ENCODE results near the gene TAPBP. TPM values are rescaled to one million over a fixed set of nuclear protein-coding genes. Genes with fewer than 3 reads are reported as not detected.

The TAPBP gene
- total and polyA plus RNA-seq, 9 of the 15 experiments (the other 6 are each of a cell fraction or from before 2014, with no cell fraction given), result 5.6 to 74.0 (median 22.3) TPM

DNA sequence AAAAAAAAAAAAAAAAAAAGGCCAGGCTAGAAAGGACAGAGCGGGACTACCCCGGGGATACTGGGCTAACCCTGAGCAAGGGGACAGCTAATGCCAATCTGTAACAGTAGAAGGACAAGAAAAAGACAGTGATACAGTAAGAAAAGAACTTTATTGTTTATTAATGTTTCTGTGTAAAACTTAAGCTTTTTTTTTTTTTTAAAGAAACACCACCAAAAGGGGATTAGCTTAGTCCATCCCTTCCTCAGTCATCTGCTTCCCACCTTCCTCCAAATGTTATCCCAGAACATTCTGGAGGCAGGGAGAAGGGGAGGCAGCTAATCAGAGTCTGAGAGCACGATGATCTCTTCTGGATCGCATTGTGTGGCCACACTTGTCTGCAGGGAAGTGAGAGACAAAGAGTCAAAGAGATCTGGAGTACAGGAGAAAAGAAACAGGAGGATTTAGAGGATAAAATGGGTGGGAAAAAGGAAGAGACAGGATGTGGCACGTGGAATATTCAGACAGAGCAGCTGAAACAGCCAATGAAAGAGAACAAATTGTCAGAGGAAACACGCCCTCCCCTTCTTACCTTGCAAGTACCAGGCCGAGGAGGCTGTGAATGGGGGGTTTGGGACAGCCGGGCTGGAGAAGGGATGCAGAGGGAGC, 4.7 kb upstream of the TAPBP start:
- ChIA-PET CTCF (ENCODE audit: low intra/inter-chr PET ratio) (no interaction called here), POLR2A (interaction anchor here (0.6 to 2.6 kb wide), 15 partner anchors 9 to 346 kb away, joined by 3 to 32 read pairs (median 3); partner anchors contain the start of genes CUTA, RGL2, RPS18 and VPS52)
- 0 out of 2 replicates have a peak, but pooled peaks cover 3% of the 10 kb centered on the region for H4K20me1 ChIP-seq (replicated peaks; ENCODE audit: control insufficient read depth, insufficient read depth, low read length)
- intact Hi-C loops (cut with micrococcal nuclease), result no loop called here
- in situ Hi-C loops (cut with MboI), result no loop called here
- BruUV-seq (replicated peaks), result no TSS peak
- peaks cover 56 to 72% of the 10 kb centered on the region in 2 experiments for H3K4me1 ChIP-seq (replicated peaks in 1 of 2; ENCODE audit: control insufficient read depth in 2 of 2, insufficient read depth in 2 of 2, low read length in 2 of 2)
- 55% methylated on average over 8 of the region's 8 CpGs for WGBS (ENCODE audit: insufficient coverage, low coverage, missing lambda C conversion rate)
- no peaks in the 10 kb centered on the region for H3K9me3 ChIP-seq (replicated peaks; ENCODE audit: control insufficient read depth, insufficient read depth, low read depth, low read length)
- H3K27ac ChIP-seq (ENCODE audit: extremely low read depth, low read depth, low read length), result peak overlapping the region; percentile 79
- peaks cover 60% of the 10 kb centered on the region for H3K79me2 ChIP-seq (ENCODE audit: control insufficient read depth, insufficient read depth, low read length)
- peak overlapping the region; percentile 97 for H3K4me2 ChIP-seq (ENCODE audit: insufficient read depth, low read length)
- DNase-seq (ENCODE audit: extremely low read depth in 1 of 4, low spot score in 3 of 4) (peak in 1 of 4 experiments; percentile 23), FAIRE-seq (no peak), ATAC-seq (no peak)
- peak overlapping the region; percentile 98; the same call in 1 of the 2 replicates for H2AFZ ChIP-seq (ENCODE audit: low read depth, low read length)
- peaks cover 43% of the 10 kb centered on the region for H3K36me3 ChIP-seq (ENCODE audit: control insufficient read depth, insufficient read depth, low read length)
- peak overlapping the region; percentile 65 to 68 for H3K9ac ChIP-seq (ENCODE audit: insufficient read depth in 1 of 2, low read depth in 2 of 2, low read length in 2 of 2)
- H3K27me3 ChIP-seq (ENCODE audit: control insufficient read depth in 2 of 2, insufficient read depth in 2 of 2, low read length in 2 of 2), result no peaks in the 10 kb centered on the region
- peaks cover 3% of the 10 kb centered on the region for H3K9me1 ChIP-seq (ENCODE audit: control insufficient read depth, insufficient read depth, low read length)
- peak overlapping the region; percentile 63 for H3K4me3 ChIP-seq
- TF ChIP-seq TOE1 (IDR thresholded peaks at IDR 0.05; ENCODE audit: borderline replicate concordance) (no peak), TOE1 (CRISPR knock-in tag; IDR thresholded peaks at IDR 0.05; ENCODE audit: borderline replicate concordance, low read depth) (no peak), HDAC1 (IDR thresholded peaks at IDR 0.05) (0 out of 4 replicates have a peak, but pooled peaks of 1 of the 2 experiments have one; percentile 4), FOXP1 (CRISPR knock-in tag; IDR thresholded peaks at IDR 0.05) (no peak), MTA3 (IDR thresholded peaks at IDR 0.05; ENCODE audit: borderline replicate concordance) (no peak), SREBF2 (CRISPR knock-in tag; IDR thresholded peaks at IDR 0.05) (no peak), PTTG1 (tag; IDR thresholded peaks at IDR 0.05; ENCODE audit: low read depth) (no peak), TEAD2 (tag; IDR thresholded peaks at IDR 0.05) (no peak), SMAD2 (IDR thresholded peaks at IDR 0.05; ENCODE audit: low read depth, low read length) (no peak), ZNF76 (CRISPR knock-in tag; IDR thresholded peaks at IDR 0.05; ENCODE audit: borderline replicate concordance) (no peak), PHB2 (IDR thresholded peaks at IDR 0.05; ENCODE audit: low read depth) (no peak)
- TF ChIP-seq, protein P1, sequence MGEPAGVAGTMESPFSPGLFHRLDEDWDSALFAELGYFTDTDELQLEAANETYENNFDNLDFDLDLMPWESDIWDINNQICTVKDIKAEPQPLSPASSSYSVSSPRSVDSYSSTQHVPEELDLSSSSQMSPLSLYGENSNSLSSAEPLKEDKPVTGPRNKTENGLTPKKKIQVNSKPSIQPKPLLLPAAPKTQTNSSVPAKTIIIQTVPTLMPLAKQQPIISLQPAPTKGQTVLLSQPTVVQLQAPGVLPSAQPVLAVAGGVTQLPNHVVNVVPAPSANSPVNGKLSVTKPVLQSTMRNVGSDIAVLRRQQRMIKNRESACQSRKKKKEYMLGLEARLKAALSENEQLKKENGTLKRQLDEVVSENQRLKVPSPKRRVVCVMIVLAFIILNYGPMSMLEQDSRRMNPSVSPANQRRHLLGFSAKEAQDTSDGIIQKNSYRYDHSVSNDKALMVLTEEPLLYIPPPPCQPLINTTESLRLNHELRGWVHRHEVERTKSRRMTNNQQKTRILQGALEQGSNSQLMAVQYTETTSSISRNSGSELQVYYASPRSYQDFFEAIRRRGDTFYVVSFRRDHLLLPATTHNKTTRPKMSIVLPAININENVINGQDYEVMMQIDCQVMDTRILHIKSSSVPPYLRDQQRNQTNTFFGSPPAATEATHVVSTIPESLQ (CRISPR knock-in tag; IDR thresholded peaks at IDR 0.05), result no peak
- TF ChIP-seq, protein P2, sequence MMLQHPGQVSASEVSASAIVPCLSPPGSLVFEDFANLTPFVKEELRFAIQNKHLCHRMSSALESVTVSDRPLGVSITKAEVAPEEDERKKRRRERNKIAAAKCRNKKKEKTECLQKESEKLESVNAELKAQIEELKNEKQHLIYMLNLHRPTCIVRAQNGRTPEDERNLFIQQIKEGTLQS (IDR thresholded peaks at IDR 0.05), result 0 out of 2 replicates have a peak, but pooled peaks have one; percentile 5
- TF ChIP-seq, protein P2 (CRISPR knock-in tag; conservative IDR thresholded peaks at IDR 0.05), result no peak
- TF ChIP-seq, protein P3, sequence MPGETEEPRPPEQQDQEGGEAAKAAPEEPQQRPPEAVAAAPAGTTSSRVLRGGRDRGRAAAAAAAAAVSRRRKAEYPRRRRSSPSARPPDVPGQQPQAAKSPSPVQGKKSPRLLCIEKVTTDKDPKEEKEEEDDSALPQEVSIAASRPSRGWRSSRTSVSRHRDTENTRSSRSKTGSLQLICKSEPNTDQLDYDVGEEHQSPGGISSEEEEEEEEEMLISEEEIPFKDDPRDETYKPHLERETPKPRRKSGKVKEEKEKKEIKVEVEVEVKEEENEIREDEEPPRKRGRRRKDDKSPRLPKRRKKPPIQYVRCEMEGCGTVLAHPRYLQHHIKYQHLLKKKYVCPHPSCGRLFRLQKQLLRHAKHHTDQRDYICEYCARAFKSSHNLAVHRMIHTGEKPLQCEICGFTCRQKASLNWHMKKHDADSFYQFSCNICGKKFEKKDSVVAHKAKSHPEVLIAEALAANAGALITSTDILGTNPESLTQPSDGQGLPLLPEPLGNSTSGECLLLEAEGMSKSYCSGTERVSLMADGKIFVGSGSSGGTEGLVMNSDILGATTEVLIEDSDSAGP (CRISPR knock-in tag; IDR thresholded peaks at IDR 0.05), result peak; percentile 78
- TF ChIP-seq, protein P4, sequence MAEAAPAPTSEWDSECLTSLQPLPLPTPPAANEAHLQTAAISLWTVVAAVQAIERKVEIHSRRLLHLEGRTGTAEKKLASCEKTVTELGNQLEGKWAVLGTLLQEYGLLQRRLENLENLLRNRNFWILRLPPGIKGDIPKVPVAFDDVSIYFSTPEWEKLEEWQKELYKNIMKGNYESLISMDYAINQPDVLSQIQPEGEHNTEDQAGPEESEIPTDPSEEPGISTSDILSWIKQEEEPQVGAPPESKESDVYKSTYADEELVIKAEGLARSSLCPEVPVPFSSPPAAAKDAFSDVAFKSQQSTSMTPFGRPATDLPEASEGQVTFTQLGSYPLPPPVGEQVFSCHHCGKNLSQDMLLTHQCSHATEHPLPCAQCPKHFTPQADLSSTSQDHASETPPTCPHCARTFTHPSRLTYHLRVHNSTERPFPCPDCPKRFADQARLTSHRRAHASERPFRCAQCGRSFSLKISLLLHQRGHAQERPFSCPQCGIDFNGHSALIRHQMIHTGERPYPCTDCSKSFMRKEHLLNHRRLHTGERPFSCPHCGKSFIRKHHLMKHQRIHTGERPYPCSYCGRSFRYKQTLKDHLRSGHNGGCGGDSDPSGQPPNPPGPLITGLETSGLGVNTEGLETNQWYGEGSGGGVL (CRISPR knock-in tag; IDR thresholded peaks at IDR 0.05), result no peak

Measured in K562 (cell line).